Thyroid gland (tissue), 4 donors: ENCODE results near the gene CABP2. TPM values are rescaled to one million over a fixed set of nuclear protein-coding genes. Genes with fewer than 3 reads are reported as not detected.
"Not testable (repeated sequence)": the region's sequence is repeated elsewhere in the genome, so short reads cannot be mapped to it uniquely, and the experiment has no call there.

Experiments
- DNase-seq, 2 donors: peaks; one replicate each; pipeline ENCODE4 v3.0.0-alpha.2; 2019
- H3K27ac ChIP-seq, 3 donors: fragments of 200-600 bp; sonication (generic); 1 replicate in 2 of 3; 2 replicates in 1 of 3; pipeline ENCODE4 v1.5.1; 2016 to 2019; ENCODE audit warnings: mild to moderate bottlenecking in 1 of 3, moderate library complexity in 1 of 3
- H3K27me3 ChIP-seq: fragments of 200-600 bp; sonication (generic); one replicate; pipeline ENCODE4 v1.5.1; 2019
- H3K36me3 ChIP-seq, 2 donors: fragments of 200-600 bp; sonication (generic); one replicate each; pipeline ENCODE4 v1.5.1; 2016 to 2019
- H3K4me1 ChIP-seq, 2 donors: fragments of 200-600 bp; sonication (generic); one replicate each; pipeline ENCODE4 v1.5.1; 2017 to 2019
- H3K4me3 ChIP-seq, 3 donors: fragments of 200-600 bp; sonication (generic); replicated peaks in 1 of 3; 1 replicate in 2 of 3; 2 replicates in 1 of 3; pipeline ENCODE4 v1.5.1; 2016; ENCODE audit warnings: mild to moderate bottlenecking in 1 of 3
- H3K9me3 ChIP-seq: fragments of 200-600 bp; sonication (generic); one replicate; pipeline ENCODE4 v1.5.1; 2017
- CTCF ChIP-seq, 6 experiments: fragments of 200-600 bp in 3 of 6; fragments of 450-650 bp in 3 of 6; sonication (generic) in 3 of 6; IDR thresholded peaks; one replicate each; pipeline ENCODE4 v1.5.1; 2016 to 2019; ENCODE audit warnings: antibody characterized with exemption in 6 of 6, mild to moderate bottlenecking in 2 of 6, inconsistent platforms in 1 of 6, moderate library complexity in 1 of 6
- POLR2A ChIP-seq, 2 donors: fragments of 450-650 bp; IDR thresholded peaks; one replicate each; pipeline ENCODE4 v1.6.1; 2017; ENCODE audit warnings: antibody characterized with exemption in 2 of 2, mild to moderate bottlenecking in 2 of 2, moderate library complexity in 1 of 2
- WGBS, 2 donors: methylation state at CpG; one replicate each; pipeline ENCODE4 v1.1.5; 2017; 5-methylcytosine and 5-hydroxymethylcytosine counted together
- intact Hi-C: fragments of 100-400 bp; cut with DNase I; formaldehyde crosslinking; loops from one replicate; pipeline ENCODE4 v1.15.1; 2023
- total RNA-seq, 4 donors: library from RNA; depleted of rRNA; stranded (reverse); fragments of >200 nt; gene quantifications; one replicate each; pipeline ENCODE4 v1.2.3, GENCODE V29; 2016

The CABP2 gene
- not detected for total RNA-seq

GRCh38 chr11:67522844-67523555 lies at the start of gene CABP2:
TSS of gene CABP2 (minus strand) at chr11:67523446. CDS start at chr11:67523326, 120 bp downstream.
- intact Hi-C loops: no loop called here
- no peaks in the 10 kb centered on the region for H3K4me1 ChIP-seq
- no peak within 1 kb of the TSS for H3K27ac ChIP-seq
- H3K36me3 ChIP-seq: no peaks in the 10 kb centered on the region
- H3K9me3 ChIP-seq: no peaks in the 10 kb centered on the region
- no peaks in the 10 kb centered on the region for H3K27me3 ChIP-seq
- 81 to 92% methylated on average over 6 to 11 of the region's 23 CpGs for WGBS, 2 donors
- TF ChIP-seq CTCF (IDR thresholded peaks at IDR 0.05) (no peak), POLR2A (IDR thresholded peaks at IDR 0.05) (no peak)
- no peak within 1 kb of the TSS for H3K4me3 ChIP-seq
- no peak for DNase-seq

DNA sequence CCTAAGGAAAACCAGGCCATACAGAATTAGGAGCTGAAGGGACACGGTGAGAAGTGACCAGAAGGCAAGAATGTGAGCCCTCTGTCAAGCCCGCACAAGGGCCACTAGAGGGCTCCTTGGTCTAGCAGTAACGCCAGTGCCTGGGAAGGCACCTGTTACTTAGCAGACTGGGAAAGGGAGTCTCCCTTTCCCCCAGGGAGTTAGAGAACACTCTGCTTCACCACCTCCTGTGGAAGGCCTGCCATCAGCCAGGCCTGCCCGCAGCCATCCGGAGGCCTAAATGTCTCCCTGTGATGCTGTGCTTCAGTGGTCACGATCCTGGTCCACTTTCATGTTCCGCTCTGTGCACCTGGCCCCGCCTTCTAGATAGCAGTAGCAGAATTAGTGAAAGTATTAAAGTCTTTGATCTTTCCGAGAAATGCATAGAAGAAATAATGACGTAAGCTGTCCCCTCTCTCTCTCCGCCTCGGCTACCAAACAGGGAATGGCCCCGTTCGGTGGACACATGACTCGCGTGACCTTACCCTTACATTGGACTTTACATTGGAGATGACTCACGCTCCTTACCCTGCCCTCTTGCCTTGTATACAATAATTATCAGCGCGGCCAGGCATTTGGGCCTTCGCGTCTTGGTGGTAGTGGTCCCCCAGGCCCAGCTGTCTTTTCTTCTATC lies 49.6 kb upstream of the CABP2 start:
- Histone ChIP-seq H3K27ac (no peak overlapping the region), H3K36me3 (no peaks in the 10 kb centered on the region), H3K4me3 (no peak overlapping the region), H3K27me3 (no peaks in the 10 kb centered on the region), H3K4me1 (peaks cover 0 to 3% of the 10 kb centered on the region in 2 donors), H3K9me3 (no peaks in the 10 kb centered on the region)
- TF ChIP-seq POLR2A (IDR thresholded peaks at IDR 0.05): no peak
- TF ChIP-seq CTCF (IDR thresholded peaks at IDR 0.05): peak; percentile 49 to 85 (median 75)
- intact Hi-C loops: no loop called here
- peak; percentile 83 to 86 for DNase-seq
- 63 to 65% methylated on average over 21 of the region's 21 CpGs for WGBS, 2 donors

DNA sequence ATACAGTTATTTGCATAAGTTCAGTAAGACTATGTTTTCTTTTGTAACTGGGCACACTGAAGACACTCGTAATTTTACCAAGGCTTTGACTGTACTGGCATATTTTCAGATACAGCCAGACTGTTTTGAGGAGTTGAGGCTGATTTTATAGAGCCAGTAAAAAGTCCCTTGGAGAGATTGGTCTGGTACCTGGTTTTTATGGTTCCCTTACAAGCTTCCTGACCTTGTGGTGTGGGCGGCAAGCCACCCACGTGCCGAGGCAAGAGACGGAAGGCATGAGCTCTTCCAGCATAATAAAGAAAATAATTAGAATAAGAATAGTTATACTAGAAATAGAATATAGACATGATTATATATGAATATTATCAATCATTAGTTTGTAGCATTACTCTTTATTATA lies 49.1 kb upstream of the CABP2 start:
- H3K36me3 ChIP-seq: no peaks in the 10 kb centered on the region
- TF ChIP-seq CTCF (IDR thresholded peaks at IDR 0.05) (no peak), POLR2A (IDR thresholded peaks at IDR 0.05) (no peak)
- H3K9me3 ChIP-seq: no peaks in the 10 kb centered on the region
- peak overlapping the region in 1 of 3 donors; percentile 20 for H3K27ac ChIP-seq
- H3K4me3 ChIP-seq: no peak overlapping the region
- 24 to 25% methylated on average over 5 of the region's 5 CpGs for WGBS, 2 donors
- peaks cover 0 to 3% of the 10 kb centered on the region in 2 donors for H3K4me1 ChIP-seq
- H3K27me3 ChIP-seq: no peaks in the 10 kb centered on the region
- no peak for DNase-seq
- intact Hi-C loops: no loop called here

DNA sequence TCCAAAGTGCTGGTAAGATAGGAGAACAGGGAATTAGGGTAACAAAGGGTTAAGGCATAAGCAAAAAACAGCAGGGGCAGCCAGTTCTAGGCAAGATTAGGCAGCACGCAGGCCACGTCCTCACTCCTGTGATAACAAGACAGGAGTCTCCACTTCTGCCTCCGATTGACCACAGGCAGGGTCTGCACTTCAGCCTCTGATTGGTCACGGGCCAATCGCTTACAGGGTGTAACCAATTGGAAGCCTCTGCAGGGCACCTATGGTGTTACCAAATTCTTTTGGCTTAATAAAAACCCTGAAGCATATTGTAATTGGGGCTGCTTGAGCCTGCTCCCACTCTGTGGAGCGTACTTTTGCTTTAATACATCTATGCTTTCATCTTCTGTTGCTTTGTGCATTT lies 48.2 kb upstream of the CABP2 start:
- Histone ChIP-seq H3K9me3 (no peaks in the 10 kb centered on the region), H3K27me3 (no peaks in the 10 kb centered on the region), H3K36me3 (no peaks in the 10 kb centered on the region), H3K27ac (no peak overlapping the region), H3K4me1 (peaks cover 0 to 3% of the 10 kb centered on the region in 2 donors), H3K4me3 (no peak overlapping the region)
- DNase-seq: no peak
- intact Hi-C loops: no loop called here
- WGBS, 2 donors: 73 to 82% methylated on average over 6 of the region's 6 CpGs
- TF ChIP-seq POLR2A (IDR thresholded peaks at IDR 0.05) (no peak), CTCF (IDR thresholded peaks at IDR 0.05) (no peak)

DNA sequence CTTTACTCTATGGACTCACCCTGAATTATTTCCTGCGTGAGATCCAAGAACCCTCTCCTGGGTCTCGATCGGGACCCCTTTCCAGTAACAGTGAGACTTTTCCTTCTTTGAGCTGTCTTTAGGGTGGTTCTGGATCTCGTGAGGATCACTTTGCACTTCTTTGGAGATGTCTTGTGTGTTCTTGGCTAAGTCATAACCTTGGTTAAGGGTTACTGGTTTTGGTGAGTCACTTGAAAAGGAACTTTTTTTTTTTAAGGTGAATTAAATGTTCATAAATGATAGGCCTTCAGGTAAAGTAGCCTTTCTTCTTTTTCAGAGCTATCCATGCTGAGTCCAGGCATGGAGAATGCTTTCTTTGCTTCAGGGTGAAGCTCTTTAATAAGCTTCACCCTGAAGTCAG lies 41.0 kb upstream of the CABP2 start:
- peaks cover 46 to 47% of the 10 kb centered on the region in 2 donors for H3K4me1 ChIP-seq
- intact Hi-C loops: no loop called here
- 82 to 87% methylated on average over 4 of the region's 4 CpGs for WGBS, 2 donors
- H3K27ac ChIP-seq: peak overlapping the region; percentile 89 to 97 (median 97)
- no peak overlapping the region for H3K4me3 ChIP-seq
- no peaks in the 10 kb centered on the region for H3K9me3 ChIP-seq
- no peak for DNase-seq
- no peaks in the 10 kb centered on the region for H3K36me3 ChIP-seq
- TF ChIP-seq CTCF (IDR thresholded peaks at IDR 0.05) (no peak), POLR2A (IDR thresholded peaks at IDR 0.05) (no peak)
- H3K27me3 ChIP-seq: no peaks in the 10 kb centered on the region

DNA sequence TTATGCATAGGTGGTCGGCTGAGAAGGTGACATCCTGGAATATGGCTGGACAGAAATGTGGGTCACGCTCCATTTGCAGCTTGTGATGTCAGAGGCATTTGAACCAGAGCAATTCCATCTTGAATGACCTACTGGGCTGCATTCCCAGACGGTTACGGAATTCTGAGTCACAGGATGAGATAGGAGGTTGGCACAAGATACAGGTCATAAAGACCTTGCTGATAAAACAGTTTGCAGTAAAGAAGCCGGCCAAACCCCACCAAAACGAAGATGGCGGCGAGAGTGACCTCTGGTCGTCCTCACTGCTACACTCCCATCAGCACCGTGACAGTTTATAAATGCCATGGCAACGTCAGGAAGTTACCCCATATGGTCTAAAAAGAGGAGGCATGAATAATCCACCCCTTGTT lies 40.5 kb upstream of the CABP2 start:
- H3K4me3 ChIP-seq, H3K36me3 ChIP-seq, intact Hi-C loops, H3K27me3 ChIP-seq, H3K9me3 ChIP-seq: not testable (repeated sequence)
- WGBS, 2 donors: 61 to 65% methylated on average over 11 of the region's 11 CpGs
- Histone ChIP-seq H3K27ac (peak overlapping the region; percentile 89 to 97 (median 97)), H3K4me1 (peaks cover 51 to 52% of the 10 kb centered on the region in 2 donors)
- peak; percentile 71 to 74 for DNase-seq
